ENCODE results near the gene SBF2. TPM values are rescaled to one million over a fixed set of nuclear protein-coding genes. Genes with fewer than 3 reads are reported as not detected.

The SBF2 gene
- total RNA-seq, 1 donor from 2014 or later = 44.9 TPM

GRCh38 chr11:9741260-9741659 lies 552.8 kb downstream of the SBF2 start:
- DNase-seq (ENCODE audit: low spot score, unreplicated experiment) = no peak
- TF ChIP-seq CTCF (IDR thresholded peaks at IDR 0.05; ENCODE audit: unreplicated experiment) = no peak
- peaks cover 30% of the 10 kb centered on the region for H3K36me3 Mint-ChIP-seq (ENCODE audit: insufficient read depth)
- no peak overlapping the region for H3K4me3 Mint-ChIP-seq (ENCODE audit: low read depth)
- no peaks in the 10 kb centered on the region for H3K27me3 Mint-ChIP-seq
- no peak overlapping the region for H3K27ac Mint-ChIP-seq
- peaks cover 2% of the 10 kb centered on the region for H3K4me1 Mint-ChIP-seq (ENCODE audit: low read depth)
- no peaks in the 10 kb centered on the region for H3K9me3 Mint-ChIP-seq (ENCODE audit: low read depth)

DNA sequence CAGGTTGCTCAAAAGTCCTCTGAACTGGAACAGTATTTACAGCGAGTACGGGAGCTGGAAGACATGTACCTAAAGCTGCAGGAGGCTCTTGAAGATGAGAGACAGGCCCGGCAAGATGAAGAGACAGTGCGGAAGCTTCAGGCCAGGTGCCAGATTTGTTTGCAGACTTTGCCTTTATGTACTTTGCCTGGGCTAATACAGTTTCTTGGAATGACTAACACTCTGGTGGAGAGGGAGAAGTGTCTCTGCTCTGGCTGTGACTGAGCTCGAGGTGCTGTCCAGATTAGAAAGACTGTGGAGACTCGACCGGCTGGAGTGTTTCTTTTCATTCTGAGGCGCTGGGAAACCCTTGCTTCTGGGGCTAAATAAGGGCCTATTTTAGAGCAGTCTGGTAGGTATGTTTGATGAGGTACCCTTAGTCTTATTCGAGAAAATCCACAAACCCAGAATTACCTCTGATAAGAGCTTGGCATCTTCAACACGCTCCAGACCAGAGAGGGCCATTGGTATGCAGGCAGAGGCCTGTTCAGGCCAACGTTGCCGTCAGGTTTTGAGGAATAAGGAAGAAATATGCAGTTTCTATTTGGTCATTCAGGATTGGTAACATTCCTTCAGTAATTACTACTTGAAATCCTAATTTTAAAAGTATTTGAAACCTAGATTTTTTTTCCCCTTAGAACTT lies 553.7 kb downstream of the SBF2 start:
- TF ChIP-seq CTCF (IDR thresholded peaks at IDR 0.05; ENCODE audit: unreplicated experiment) = no peak
- H3K27me3 Mint-ChIP-seq = no peaks in the 10 kb centered on the region
- DNase-seq (ENCODE audit: low spot score, unreplicated experiment) = no peak
- no peak overlapping the region for H3K4me3 Mint-ChIP-seq (ENCODE audit: low read depth)
- peaks cover 6% of the 10 kb centered on the region for H3K9me3 Mint-ChIP-seq (ENCODE audit: low read depth)
- peaks cover 37% of the 10 kb centered on the region for H3K36me3 Mint-ChIP-seq (ENCODE audit: insufficient read depth)
- H3K4me1 Mint-ChIP-seq (ENCODE audit: low read depth) = peaks cover 2% of the 10 kb centered on the region
- no peak overlapping the region for H3K27ac Mint-ChIP-seq

DNA sequence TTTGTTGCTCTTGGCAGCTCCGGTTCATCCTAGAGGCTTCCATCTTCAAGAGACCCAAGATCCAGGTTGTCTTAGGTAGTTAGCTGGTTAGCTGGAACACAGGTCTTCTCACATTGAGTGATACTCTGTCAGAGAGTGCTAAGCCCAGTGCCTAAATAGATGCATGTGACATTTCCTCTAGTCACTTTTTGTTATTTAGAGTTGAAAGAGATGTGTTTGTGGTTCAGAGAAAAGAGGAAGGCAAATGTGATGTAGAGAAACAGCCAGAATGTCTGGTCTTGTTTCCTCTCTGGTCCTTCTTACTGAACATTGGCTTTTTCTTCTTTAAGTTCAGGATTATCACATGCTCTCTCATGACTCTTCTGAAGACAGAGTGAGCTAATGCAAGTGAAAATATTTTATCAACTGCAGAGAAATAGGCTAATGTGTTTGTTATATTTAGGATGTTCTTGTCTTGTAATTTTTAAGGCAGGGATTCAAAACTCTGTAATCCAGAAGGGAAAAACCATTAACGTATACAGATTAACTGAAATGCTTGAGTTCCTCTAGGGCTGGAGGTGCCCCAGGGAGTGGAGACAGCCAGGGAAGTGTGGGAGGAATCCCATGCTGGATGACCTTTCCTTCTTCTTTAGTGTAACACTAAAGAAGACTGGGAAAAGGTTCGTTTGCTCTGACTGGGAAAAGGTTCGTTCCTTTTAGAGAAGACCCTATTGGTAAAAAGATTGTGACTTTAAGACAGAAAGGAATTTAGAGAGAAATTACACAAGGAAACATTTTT lies 554.7 kb downstream of the SBF2 start:
- Mint-ChIP-seq H3K9me3 (ENCODE audit: low read depth) (peaks cover 10% of the 10 kb centered on the region), H3K4me1 (ENCODE audit: low read depth) (peaks cover 2% of the 10 kb centered on the region), H3K27me3 (no peaks in the 10 kb centered on the region), H3K27ac (no peak overlapping the region), H3K4me3 (ENCODE audit: low read depth) (no peak overlapping the region), H3K36me3 (ENCODE audit: insufficient read depth) (peaks cover 40% of the 10 kb centered on the region)
- no peak for DNase-seq (ENCODE audit: low spot score, unreplicated experiment)
- TF ChIP-seq CTCF (IDR thresholded peaks at IDR 0.05; ENCODE audit: unreplicated experiment) = no peak

GRCh38 chr11:9738707-9739106 lies 555.3 kb downstream of the SBF2 start:
- no peak for TF ChIP-seq CTCF (IDR thresholded peaks at IDR 0.05; ENCODE audit: unreplicated experiment)
- H3K27me3 Mint-ChIP-seq = no peaks in the 10 kb centered on the region
- peaks cover 2% of the 10 kb centered on the region for H3K4me1 Mint-ChIP-seq (ENCODE audit: low read depth)
- H3K9me3 Mint-ChIP-seq (ENCODE audit: low read depth) = peaks cover 10% of the 10 kb centered on the region
- H3K27ac Mint-ChIP-seq = no peak overlapping the region
- no peak overlapping the region for H3K4me3 Mint-ChIP-seq (ENCODE audit: low read depth)
- DNase-seq (ENCODE audit: low spot score, unreplicated experiment) = no peak
- peaks cover 43% of the 10 kb centered on the region for H3K36me3 Mint-ChIP-seq (ENCODE audit: insufficient read depth)

DNA sequence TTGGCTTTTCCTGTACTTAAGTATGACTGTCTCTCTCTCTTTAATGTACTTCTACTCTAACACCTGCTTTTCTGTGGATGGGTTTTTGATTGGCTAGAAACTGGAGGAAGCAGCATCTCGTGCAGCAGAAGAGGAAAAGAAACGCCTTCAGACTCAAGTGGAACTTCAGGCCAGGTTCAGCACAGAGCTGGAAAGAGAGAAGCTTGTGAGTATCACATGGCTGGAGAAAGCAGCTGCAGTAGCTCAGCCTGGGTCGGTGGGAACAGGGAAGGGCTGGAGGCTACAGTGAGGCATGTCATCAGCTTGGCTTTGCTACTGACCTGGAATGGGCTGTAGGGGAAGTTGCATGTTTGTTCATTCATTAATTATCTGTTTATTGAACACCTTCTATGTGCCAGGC lies 555.9 kb downstream of the SBF2 start:
- no peak for DNase-seq (ENCODE audit: low spot score, unreplicated experiment)
- Mint-ChIP-seq H3K27ac (peak overlapping the region; percentile 15), H3K36me3 (ENCODE audit: insufficient read depth) (peaks cover 40% of the 10 kb centered on the region), H3K9me3 (ENCODE audit: low read depth) (peaks cover 10% of the 10 kb centered on the region), H3K4me1 (ENCODE audit: low read depth) (peaks cover 2% of the 10 kb centered on the region), H3K27me3 (no peaks in the 10 kb centered on the region), H3K4me3 (ENCODE audit: low read depth) (no peak overlapping the region)
- no peak for TF ChIP-seq CTCF (IDR thresholded peaks at IDR 0.05; ENCODE audit: unreplicated experiment)
